Activated CD8-positive, alpha-beta memory T cell treated with anti-CD3 and anti-CD28 coated beads, Interleukin-2, amount 50 U/mL, for 48 hours (primary cell): Measurements from ENCODE around the gene CFAP221.

ENCODE experiments used
- DNase-seq: peaks from one replicate; pipeline ENCODE4 v3.0.0-alpha.2; 2020

Gene CFAP221

GRCh38 chr2:119647440-119648169 lies 103.4 kb downstream of the CFAP221 start:
- DNase-seq, result no peak

GRCh38 chr2:119649364-119649917 lies 105.2 kb downstream of the CFAP221 start:
- DNase-seq, result no peak

- no peak for DNase-seq
Observed at GRCh38 chr2:119650206-119650605, 106.0 kb downstream of the CFAP221 start.

DNA sequence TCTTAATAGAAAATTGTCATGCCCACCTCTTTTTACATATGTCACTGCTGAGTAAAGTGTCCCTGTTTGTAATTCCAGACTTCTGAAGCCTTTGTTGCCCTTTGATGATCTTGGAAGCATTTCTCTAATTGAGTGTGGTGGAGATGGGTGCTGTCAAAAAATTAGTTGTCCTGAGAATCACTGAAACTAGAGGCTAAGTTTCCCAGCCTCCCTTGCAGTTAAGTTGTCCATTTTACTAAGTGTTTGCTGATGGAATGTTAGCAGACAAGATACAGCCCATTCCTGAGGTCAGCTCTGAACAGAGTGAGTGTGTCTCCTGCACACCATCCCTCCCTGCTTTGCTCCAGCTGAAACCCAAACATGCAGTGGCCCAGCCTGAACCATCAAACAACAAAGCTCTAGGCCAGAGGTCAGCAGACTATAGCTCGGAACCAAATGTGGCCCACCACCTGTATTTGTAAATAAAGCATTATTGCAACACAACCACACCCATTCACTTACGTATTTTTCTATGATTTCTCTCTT lies 106.7 kb downstream of the CFAP221 start:
- no peak for DNase-seq

GRCh38 chr2:119657466-119658145 lies 113.4 kb downstream of the CFAP221 start:
- DNase-seq, result no peak

- DNase-seq, result no peak
Observed at GRCh38 chr2:119659601-119660342, 115.5 kb downstream of the CFAP221 start.

GRCh38 chr2:119660343-119660658 lies 116.1 kb downstream of the CFAP221 start:
- DNase-seq, result no peak

DNA sequence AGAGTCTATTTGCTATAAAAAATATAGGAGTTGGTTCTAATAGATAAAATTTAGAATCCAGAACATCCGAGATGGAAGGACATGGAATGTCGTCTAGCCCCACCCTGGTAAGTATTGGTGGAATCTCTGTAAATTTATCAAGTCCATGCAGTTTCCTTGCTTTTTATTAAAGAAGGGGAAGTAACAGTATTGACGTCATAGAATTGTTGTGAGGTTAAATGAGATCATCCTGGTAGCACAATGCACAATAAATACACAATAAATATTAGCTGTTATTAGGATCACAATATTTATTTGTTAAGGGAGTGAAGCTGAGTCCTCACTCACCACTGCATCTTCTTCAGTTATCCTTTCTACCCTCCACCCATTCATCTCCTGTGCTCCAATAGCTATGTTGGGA lies 118.0 kb downstream of the CFAP221 start:
- no peak for DNase-seq

GRCh38 chr2:119668546-119668945 lies 124.3 kb downstream of the CFAP221 start:
- no peak for DNase-seq

DNA sequence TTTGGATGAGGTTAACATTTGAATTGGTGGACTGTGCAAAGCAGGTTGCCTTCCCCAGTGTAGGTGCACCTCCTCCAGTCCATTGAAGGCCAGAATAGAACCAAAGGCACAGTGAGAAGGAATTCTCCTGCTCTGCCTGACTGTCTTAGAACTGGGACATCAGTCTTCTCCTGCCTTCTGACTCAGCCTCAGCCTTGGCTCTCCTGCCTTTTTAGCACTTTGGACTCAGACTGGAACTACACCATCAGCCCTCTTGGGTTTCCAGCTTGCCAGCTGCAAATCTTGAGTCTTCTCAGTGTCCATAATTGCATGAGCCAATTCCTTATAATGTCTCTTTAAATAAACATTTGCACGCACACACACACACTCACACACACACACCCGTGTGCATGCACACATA lies 126.8 kb downstream of the CFAP221 start:
- no peak for DNase-seq

DNA sequence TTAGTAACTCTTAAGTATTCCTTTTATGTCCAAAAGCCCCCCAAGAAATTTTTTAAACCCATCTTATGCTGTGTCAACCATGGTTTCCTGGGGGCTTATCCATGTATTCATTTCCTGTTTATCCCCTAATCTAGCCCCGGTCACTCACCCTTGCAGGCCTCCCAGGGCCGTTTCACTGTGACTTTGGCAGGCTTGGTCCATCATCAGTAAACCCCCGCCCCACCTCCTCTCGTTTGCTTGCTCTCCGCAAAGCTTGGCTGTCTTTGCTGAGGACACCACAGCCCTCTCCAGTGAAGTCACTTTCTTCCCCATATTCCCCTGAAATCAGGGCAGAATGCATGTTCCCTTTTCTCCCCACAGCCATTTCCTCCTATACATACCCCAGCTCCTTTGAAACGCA lies 127.5 kb downstream of the CFAP221 start:
- no peak for DNase-seq

DNA sequence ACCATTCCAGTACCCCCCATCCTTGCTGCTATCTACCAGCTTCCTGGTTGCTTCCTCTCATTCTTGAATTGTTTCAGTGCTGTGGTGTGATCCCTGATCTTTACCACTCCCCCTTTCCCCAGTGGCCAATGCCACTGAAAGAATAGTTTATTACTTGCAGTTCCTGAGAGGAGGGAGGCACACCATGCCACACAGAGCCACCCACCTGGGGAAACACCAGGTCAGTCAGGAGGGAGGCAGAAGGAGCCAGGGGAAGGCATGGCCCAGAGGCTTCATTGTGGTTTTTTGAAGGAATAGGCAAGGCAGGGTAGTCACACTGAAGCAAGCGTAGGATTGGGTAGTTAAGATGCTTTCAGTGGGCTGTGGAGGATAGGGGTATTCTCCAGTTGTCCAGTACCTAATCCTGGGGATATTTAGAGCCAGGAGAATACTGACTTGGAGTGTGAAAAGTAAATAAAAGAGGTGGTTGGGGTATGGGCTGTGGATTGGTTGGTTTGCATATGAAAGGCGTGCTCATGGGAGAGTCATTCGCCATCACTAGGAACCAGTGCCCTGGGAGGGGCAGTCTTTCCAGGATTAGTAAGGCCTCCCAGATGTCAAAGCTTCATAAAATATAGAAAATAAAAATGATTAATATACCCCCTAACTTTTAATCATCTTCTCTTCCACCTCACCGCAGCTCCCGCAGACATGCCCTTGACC lies 128.1 kb downstream of the CFAP221 start:
- no peak for DNase-seq

GRCh38 chr2:119673796-119674195 lies 129.5 kb downstream of the CFAP221 start:
- DNase-seq, result no peak

- no peak for DNase-seq
Observed at GRCh38 chr2:119674711-119675500, 130.7 kb downstream of the CFAP221 start.

- peak; percentile 56 for DNase-seq
Observed at GRCh38 chr2:119678021-119678656, 133.9 kb downstream of the CFAP221 start.

GRCh38 chr2:119679526-119679837 lies 135.2 kb downstream of the CFAP221 start:
- no peak for DNase-seq

DNA sequence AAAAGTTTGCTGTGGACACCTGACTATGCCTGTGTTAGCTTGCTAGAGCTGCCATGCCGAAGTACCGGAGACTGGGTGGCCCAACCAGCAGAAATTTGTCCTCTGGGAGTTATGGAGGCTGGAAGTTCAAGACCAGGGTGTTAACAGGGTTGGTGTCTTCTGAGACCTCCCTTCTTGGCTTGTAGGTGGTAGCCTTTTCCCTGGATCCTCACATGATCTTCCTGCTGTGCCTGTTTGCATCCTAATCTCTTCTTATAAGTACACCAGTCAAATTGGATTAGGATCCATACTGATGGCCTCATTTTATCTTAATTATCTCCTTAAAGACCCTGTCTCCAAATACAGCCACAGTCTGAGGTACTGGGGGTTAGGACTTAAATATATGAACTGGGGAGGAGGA lies 135.6 kb downstream of the CFAP221 start:
- no peak for DNase-seq

- no peak for DNase-seq
Observed at GRCh38 chr2:119680457-119681202, 136.4 kb downstream of the CFAP221 start.

GRCh38 chr2:119681203-119681867 lies 137.1 kb downstream of the CFAP221 start:
- DNase-seq, result no peak

- DNase-seq, result no peak
Observed at GRCh38 chr2:119681868-119682220, 137.6 kb downstream of the CFAP221 start.
